Endothelial cell of umbilical vein (primary cell): ENCODE results near the gene MTAP. TPM values are rescaled to one million over a fixed set of nuclear protein-coding genes. Genes with fewer than 3 reads are reported as not detected.

Experiments used
- BruUV-seq: library from RNA; stranded (reverse); fragments of 400-500 nt; replicated peaks from 2 replicates; lab custom pipeline; 2021; lab: Mats Ljungman, UMichigan
- CTCF ChIA-PET: fragments of 300-600, 350-600 bp; sonication (Branson Sonifier 250); formaldehyde crosslinking; loops from one replicate; lab custom pipeline; 2021; ENCODE audit warnings: antibody characterized with exemption, inconsistent platforms; lab: Charles Lee
- POLR2A ChIA-PET: fragments of 300-600, 350-600 bp; sonication (Branson Sonifier 250); formaldehyde crosslinking; loops from one replicate; lab custom pipeline; 2021; ENCODE audit warnings: antibody characterized with exemption, inconsistent platforms; lab: Charles Lee
- DNase-seq: peaks from one replicate; pipeline ENCODE4 v3.0.0-alpha.2; 2011; ENCODE audit warnings: low read depth, low spot score
- FAIRE-seq: peaks from 2 replicates; lab custom pipeline; 2011; peaks lifted over from hg19 to GRCh38; lab: Jason Lieb, UNC
- H2AFZ ChIP-seq: 2 replicates; pipeline ENCODE4 v1.6.0; 2012; ENCODE audit warnings: low read depth, low read length, control low read depth, inconsistent platforms
- H3K27ac ChIP-seq: 2 replicates; pipeline ENCODE4 v1.5.1; 2011; ENCODE audit warnings: low read depth, mild to moderate bottlenecking, control low read depth, low read length, moderate library complexity; ENCODE audit not compliant: insufficient read depth
- H3K27me3 ChIP-seq, 2 experiments: 2 replicates each; pipeline versions ENCODE4 v1.6.0 to v1.6.1; 2011; ENCODE audit warnings: low read length in 2 of 2, mixed read lengths in 1 of 2; ENCODE audit not compliant: control insufficient read depth in 2 of 2, insufficient read depth in 2 of 2
- H3K36me3 ChIP-seq, 2 experiments: 2 replicates in 1 of 2; 3 replicates in 1 of 2; pipeline ENCODE4 v1.5.1; 2011; ENCODE audit warnings: low read length in 2 of 2, mild to moderate bottlenecking in 1 of 2, moderate library complexity in 1 of 2; ENCODE audit not compliant: control insufficient read depth in 2 of 2, insufficient read depth in 2 of 2; ENCODE audit errors: extremely low read depth in 1 of 2
- H3K4me1 ChIP-seq: 3 replicates; pipeline ENCODE4 v1.5.1; 2011; ENCODE audit warnings: mild to moderate bottlenecking, low read length; ENCODE audit not compliant: control insufficient read depth, insufficient read depth; ENCODE audit errors: extremely low read depth
- H3K4me2 ChIP-seq: 2 replicates; pipeline ENCODE4 v1.6.1; 2011; ENCODE audit warnings: low read length, control low read depth, mixed read lengths; ENCODE audit not compliant: insufficient read depth
- H3K4me3 ChIP-seq, 3 experiments: fragments of 200-600 bp in 1 of 3; sonication (generic), shearing (Covaris generic) in 1 of 3; replicated peaks in 1 of 3; 2 replicates each; pipeline ENCODE4 v1.5.1; 2011 to 2016; ENCODE audit warnings: control low read depth in 3 of 3, low read length in 3 of 3, mild to moderate bottlenecking in 2 of 3, inconsistent platforms in 1 of 3, low read depth in 1 of 3, moderate library complexity in 1 of 3; ENCODE audit not compliant: insufficient read depth in 1 of 3
- H3K79me2 ChIP-seq: 2 replicates; pipeline ENCODE4 v1.6.0; 2012; ENCODE audit warnings: low read length, inconsistent platforms; ENCODE audit not compliant: control insufficient read depth, insufficient read depth
- H3K9ac ChIP-seq: replicated peaks from 2 replicates; pipeline ENCODE3; 2011; ENCODE audit warnings: low read length, control low read depth; ENCODE audit not compliant: insufficient read depth; ENCODE audit errors: extremely low read depth
- H3K9me1 ChIP-seq: replicated peaks from 3 replicates; pipeline ENCODE4 v1.6.0; 2011; ENCODE audit warnings: mild to moderate bottlenecking, low read length; ENCODE audit not compliant: control insufficient read depth, insufficient read depth; ENCODE audit errors: extremely low read depth
- H3K9me3 ChIP-seq: replicated peaks from 2 replicates; pipeline ENCODE4 v1.5.1; 2012; ENCODE audit warnings: low read length, inconsistent platforms; ENCODE audit not compliant: control insufficient read depth, insufficient read depth
- H4K20me1 ChIP-seq: replicated peaks from 2 replicates; pipeline ENCODE3; 2011; ENCODE audit warnings: mild to moderate bottlenecking, low read length; ENCODE audit not compliant: control insufficient read depth, insufficient read depth; ENCODE audit errors: extremely low read depth
- EZH2 ChIP-seq: IDR thresholded peaks from 2 replicates; pipeline ENCODE4 v1.6.1; 2012; ENCODE audit warnings: borderline replicate concordance, low read depth, mild to moderate bottlenecking, moderate library complexity, low read length, inconsistent platforms; ENCODE audit not compliant: severe bottlenecking
- FOS ChIP-seq: IDR thresholded peaks from 2 replicates; pipeline ENCODE4 v1.6.1; 2011; ENCODE audit warnings: mild to moderate bottlenecking, low read length, moderate library complexity, borderline replicate concordance; ENCODE audit not compliant: insufficient read depth
- GATA2 ChIP-seq: IDR thresholded peaks from 2 replicates; pipeline ENCODE4 v1.7.0; 2011; ENCODE audit warnings: low read depth, mild to moderate bottlenecking, moderate library complexity, mixed read lengths, low read length; ENCODE audit not compliant: insufficient read length, insufficient read depth
- JUN ChIP-seq: IDR thresholded peaks from 2 replicates; pipeline ENCODE4 v1.6.1; 2011; ENCODE audit warnings: borderline replicate concordance, low read depth; ENCODE audit not compliant: insufficient read length, insufficient read depth
- MYC ChIP-seq: IDR thresholded peaks from one replicate; pipeline ENCODE4 v1.6.1; 2011; ENCODE audit warnings: mild to moderate bottlenecking, low read depth, low read length
- POLR2A ChIP-seq: IDR thresholded peaks from 2 replicates; pipeline ENCODE4 v1.6.1; 2012; ENCODE audit warnings: low read depth, mild to moderate bottlenecking, control low read depth, low read length
- POLR2AphosphoS5 ChIP-seq: IDR thresholded peaks from 2 replicates; pipeline ENCODE4 v1.6.1; 2012; ENCODE audit warnings: low read depth, mild to moderate bottlenecking, control low read depth, low read length, moderate library complexity; ENCODE audit not compliant: insufficient read depth
- dilution Hi-C: fragments of 300-500 bp; cut with MboI; formaldehyde crosslinking; loops from one replicate; pipeline ENCODE4 v1.15.0; 2019; ENCODE audit warnings: low sequenced_read_pairs; ENCODE audit not compliant: extremely low pct_ligation_motif_present
- intact Hi-C: fragments of 100-400 bp; cut with micrococcal nuclease; formaldehyde crosslinking; loops from one replicate; pipeline ENCODE4 v1.10.0; 2022
- polyA plus RNA-seq, 4 experiments: library from polyadenylated mRNA; depleted of rRNA in 3 of 4; stranded (reverse) in 3 of 4; unstranded in 1 of 4; fragments of >200 nt; gene quantifications; 2 replicates each; pipeline versions ENCODE4 v1.2.1 to v1.2.3, GENCODE V29; 2011 to 2012; ENCODE audit warnings: missing spikeins in 1 of 4
- total RNA-seq: library from RNA; stranded (reverse); gene quantifications from 2 replicates; pipeline ENCODE4 v1.2.3, GENCODE V29; 2021
- TF ChIP-seq, protein P1 (sequence below): IDR thresholded peaks from 2 replicates; pipeline ENCODE4 v1.6.1; 2011; ENCODE audit not compliant: insufficient read depth, insufficient read length
- TF ChIP-seq, protein P2 (sequence below), 2 donors: IDR thresholded peaks; 1 replicate in 1 of 2; 2 replicates in 1 of 2; pipeline ENCODE4 v1.5.1; 2011; ENCODE audit warnings: low read length in 2 of 2, mild to moderate bottlenecking in 2 of 2, moderate library complexity in 2 of 2, control low read depth in 1 of 2, inconsistent platforms in 1 of 2, low read depth in 1 of 2; ENCODE audit not compliant: insufficient read depth in 1 of 2; ENCODE audit errors: extremely low read depth in 1 of 2

MTAP gene
- total and polyA plus RNA-seq, 2 donors (not counting 3 experiments of a cell fraction or from before 2014, with no cell fraction given) = 11.3 to 55.1 TPM

DNA sequence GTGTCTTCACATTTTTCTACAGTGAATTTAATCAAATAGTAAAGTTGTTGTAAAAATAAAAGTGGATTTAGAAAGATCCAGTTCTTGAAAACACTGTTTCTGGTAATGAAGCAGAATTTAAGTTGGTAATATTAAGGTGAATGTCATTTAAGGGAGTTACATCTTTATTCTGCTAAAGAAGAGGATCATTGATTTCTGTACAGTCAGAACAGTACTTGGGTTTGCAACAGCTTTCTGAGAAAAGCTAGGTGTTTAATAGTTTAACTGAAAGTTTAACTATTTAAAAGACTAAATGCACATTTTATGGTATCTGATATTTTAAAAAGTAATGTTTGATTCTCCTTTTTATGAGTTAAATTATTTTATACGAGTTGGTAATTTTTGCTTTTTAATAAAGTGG lies 60.4 kb downstream of the MTAP start:
- Histone ChIP-seq H3K36me3 (peaks cover 2 to 7% of the 10 kb centered on the region in 2 experiments), H2AFZ (no peak overlapping the region), H3K27me3 (no peaks in the 10 kb centered on the region), H3K9ac (no peak overlapping the region), H3K9me3 (no peaks in the 10 kb centered on the region), H3K4me1 (peaks cover 13% of the 10 kb centered on the region), H3K4me2 (no peak overlapping the region), H3K4me3 (no peak overlapping the region), H4K20me1 (no peaks in the 10 kb centered on the region), H3K27ac (no peak overlapping the region), H3K79me2 (no peaks in the 10 kb centered on the region), H3K9me1 (no peaks in the 10 kb centered on the region)
- intact Hi-C loops = no loop called here
- POLR2A ChIA-PET = no interaction called here
- dilution Hi-C loops = no loop called here
- FAIRE-seq (no peak), DNase-seq (no peak)
- TF ChIP-seq FOS (no peak), POLR2A (no peak), EZH2 (no peak), JUN (no peak), GATA2 (no peak), POLR2AphosphoS5 (no peak), MYC (no peak)
- TF ChIP-seq, protein P1, sequence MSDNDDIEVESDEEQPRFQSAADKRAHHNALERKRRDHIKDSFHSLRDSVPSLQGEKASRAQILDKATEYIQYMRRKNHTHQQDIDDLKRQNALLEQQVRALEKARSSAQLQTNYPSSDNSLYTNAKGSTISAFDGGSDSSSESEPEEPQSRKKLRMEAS = no peak
- TF ChIP-seq, protein P2, sequence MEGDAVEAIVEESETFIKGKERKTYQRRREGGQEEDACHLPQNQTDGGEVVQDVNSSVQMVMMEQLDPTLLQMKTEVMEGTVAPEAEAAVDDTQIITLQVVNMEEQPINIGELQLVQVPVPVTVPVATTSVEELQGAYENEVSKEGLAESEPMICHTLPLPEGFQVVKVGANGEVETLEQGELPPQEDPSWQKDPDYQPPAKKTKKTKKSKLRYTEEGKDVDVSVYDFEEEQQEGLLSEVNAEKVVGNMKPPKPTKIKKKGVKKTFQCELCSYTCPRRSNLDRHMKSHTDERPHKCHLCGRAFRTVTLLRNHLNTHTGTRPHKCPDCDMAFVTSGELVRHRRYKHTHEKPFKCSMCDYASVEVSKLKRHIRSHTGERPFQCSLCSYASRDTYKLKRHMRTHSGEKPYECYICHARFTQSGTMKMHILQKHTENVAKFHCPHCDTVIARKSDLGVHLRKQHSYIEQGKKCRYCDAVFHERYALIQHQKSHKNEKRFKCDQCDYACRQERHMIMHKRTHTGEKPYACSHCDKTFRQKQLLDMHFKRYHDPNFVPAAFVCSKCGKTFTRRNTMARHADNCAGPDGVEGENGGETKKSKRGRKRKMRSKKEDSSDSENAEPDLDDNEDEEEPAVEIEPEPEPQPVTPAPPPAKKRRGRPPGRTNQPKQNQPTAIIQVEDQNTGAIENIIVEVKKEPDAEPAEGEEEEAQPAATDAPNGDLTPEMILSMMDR (IDR thresholded peaks at IDR 0.05; ENCODE audit: extremely low read depth in 1 of 2, insufficient read depth in 1 of 2, low read depth in 1 of 2, low read length in 2 of 2) = no peak
- no TSS peak for BruUV-seq
- CTCF ChIA-PET = interaction anchor here (1.0 to 1.4 kb wide), 4 partner anchors 9 to 590 kb away, joined by 3 to 4 read pairs (median 3); no protein-coding TSS in a partner anchor
